K562 (cell line): ENCODE results near the gene SOCS2. TPM values are rescaled to one million over a fixed set of nuclear protein-coding genes. Genes with fewer than 3 reads are reported as not detected.

Experiments
- ATF6 ChIP-seq: sonication (generic); formaldehyde crosslinking; IDR thresholded peaks from 2 replicates; pipeline ENCODE4 v1.4.0; 2020; ENCODE audit warnings: mild to moderate bottlenecking, missing genetic modification reagents
- BCOR ChIP-seq: fragments of 450-650 bp; IDR thresholded peaks from 2 replicates; pipeline ENCODE4 v1.6.1; 2016
- CBX1 ChIP-seq: sonication (generic); IDR thresholded peaks from 2 replicates; pipeline ENCODE4 v1.6.1; 2016; ENCODE audit warnings: antibody characterized with exemption, low read depth, mild to moderate bottlenecking
- GATAD2A ChIP-seq: fragments of 450-650 bp; IDR thresholded peaks from 2 replicates; pipeline ENCODE4 v1.6.1; 2017
- LCOR ChIP-seq: sonication (generic); formaldehyde crosslinking; IDR thresholded peaks from 2 replicates; pipeline ENCODE4 v1.8.0; 2022; ENCODE audit warnings: mild to moderate bottlenecking, missing genetic modification reagents
- MBD2 ChIP-seq: sonication (generic); IDR thresholded peaks from 2 replicates; pipeline ENCODE4 v1.6.1; 2016; ENCODE audit warnings: low read depth, borderline replicate concordance
- NFIC ChIP-seq: fragments of 450-650 bp; IDR thresholded peaks from 2 replicates; pipeline ENCODE4 v1.6.1; 2017; ENCODE audit warnings: mild to moderate bottlenecking, inconsistent platforms
- PHTF2 ChIP-seq: fragments of 250-450 bp; sonication (Bioruptor Pico); IDR thresholded peaks from 2 replicates; pipeline ENCODE4 v1.5.0; 2021; ENCODE audit warnings: mild to moderate bottlenecking
- RBM14 ChIP-seq: fragments of 200-400 bp; formaldehyde crosslinking; IDR thresholded peaks from 2 replicates; pipeline ENCODE4 v1.6.1; 2018; ENCODE audit warnings: low read depth, mild to moderate bottlenecking, low read length, moderate library complexity, borderline replicate concordance; ENCODE audit not compliant: insufficient read depth
- SMARCA5 ChIP-seq: fragments of 450-650 bp; IDR thresholded peaks from 2 replicates; pipeline ENCODE4 v1.6.1; 2016
- TOE1 ChIP-seq, 2 experiments: fragments of 450-650 bp in 1 of 2; sonication (generic) in 1 of 2; formaldehyde crosslinking in 1 of 2; IDR thresholded peaks; 2 replicates each; pipeline versions ENCODE4 v1.7.1 to v1.8.0; 2016 to 2022; ENCODE audit warnings: borderline replicate concordance in 2 of 2, mild to moderate bottlenecking in 2 of 2, antibody characterized with exemption in 1 of 2, inconsistent platforms in 1 of 2, low read depth in 1 of 2, missing genetic modification reagents in 1 of 2, moderate library complexity in 1 of 2
- ZBTB11 ChIP-seq, 3 experiments: fragments of 200-800 bp in 1 of 3; fragments of 250-450 bp in 1 of 3; fragments of 450-650 bp in 1 of 3; sonication (Bioruptor Pico) in 1 of 3; sonication (Bioruptor generic) in 1 of 3; formaldehyde crosslinking in 1 of 3; IDR thresholded peaks; 2 replicates each; pipeline versions ENCODE4 v1.6.1 to v1.8.0; 2016 to 2022; ENCODE audit warnings: mild to moderate bottlenecking in 2 of 3, missing genetic modification characterization in 2 of 3, missing compliant biosample characterization in 1 of 3, moderate library complexity in 1 of 3
- polyA plus RNA-seq, 8 experiments: library from polyadenylated mRNA; depleted of rRNA in 4 of 8; stranded (reverse) in 5 of 8; unstranded in 3 of 8; fragments of >200 nt; fragmentation: Nextera tagmentation in 2 of 8; fragmentation: Illumina TruSeq in 1 of 8; extraction: Ambion mirVana in 2 of 8; extraction: Trizol in 1 of 8; gene quantifications; 2 replicates each; pipeline versions ENCODE4 v1.2.1 to v1.2.3, GENCODE V29; 2011 to 2014; ENCODE audit warnings: inconsistent platforms in 1 of 8, missing spikeins in 1 of 8
- total RNA-seq, 7 experiments: library from RNA; depleted of rRNA in 6 of 7; stranded (reverse); fragments of >200 nt in 6 of 7; fragmentation: Illumina TruSeq in 2 of 7; extraction: Trizol in 2 of 7; gene quantifications; 2 replicates each; pipeline versions ENCODE4 v1.2.1 to v1.2.3, GENCODE V29; 2011 to 2021; ENCODE audit warnings: low replicate concordance in 1 of 7
- TF ChIP-seq, protein P1 (sequence below): sonication (generic); formaldehyde crosslinking; IDR thresholded peaks from 2 replicates; pipeline ENCODE4 v1.5.0; 2020; ENCODE audit warnings: missing genetic modification reagents
- TF ChIP-seq, protein P2 (sequence below): sonication (generic); formaldehyde crosslinking; IDR thresholded peaks from 2 replicates; pipeline ENCODE4 v1.8.1; 2023; ENCODE audit warnings: mild to moderate bottlenecking, missing genetic modification reagents, moderate library complexity

Gene SOCS2
- total and polyA plus RNA-seq, 9 of the 15 experiments (the other 6 are each of a cell fraction or from before 2014, with no cell fraction given) = 37.0 to 162 (median 98.7) TPM

DNA sequence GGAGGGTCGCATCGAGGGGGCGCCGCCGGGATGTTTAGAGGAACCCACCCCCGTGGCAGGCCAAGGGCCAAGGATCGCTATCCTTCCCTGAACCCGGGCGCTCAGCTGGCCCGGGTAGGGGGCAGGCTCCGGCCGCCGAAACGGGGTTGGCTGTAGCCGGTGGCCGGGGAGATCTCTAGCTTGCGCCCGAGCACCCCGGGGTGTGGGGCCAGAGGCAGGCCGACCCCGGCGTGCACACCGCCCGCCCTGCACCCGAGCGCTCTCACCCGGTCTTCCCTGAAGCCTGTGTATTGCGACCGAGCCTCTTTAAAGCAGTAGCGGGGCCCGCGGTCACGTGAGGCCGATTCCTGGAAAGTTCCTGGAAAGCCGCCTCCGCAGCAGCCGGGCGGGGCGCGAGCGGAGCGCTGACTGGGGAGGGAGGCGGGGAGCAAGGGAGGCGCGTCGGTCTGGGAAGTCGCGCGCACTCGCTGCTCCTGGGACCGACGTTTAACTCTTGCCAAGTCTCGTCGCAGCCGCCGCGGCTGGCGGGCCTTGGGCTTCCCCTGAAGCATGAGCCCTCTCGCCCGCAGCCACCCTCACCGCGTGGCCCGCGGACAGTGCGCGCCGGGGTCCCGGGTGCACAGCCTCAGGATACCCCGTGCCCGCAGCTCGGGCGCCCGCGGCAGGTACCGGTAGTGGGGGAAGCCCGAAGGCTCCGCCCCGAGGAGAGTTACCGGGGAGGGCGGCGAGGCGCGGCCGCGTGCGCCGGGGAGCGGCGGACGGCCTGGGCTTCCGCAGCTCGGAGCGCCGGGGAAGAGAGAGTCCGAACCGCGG, 1.7 kb upstream of the SOCS2 start (continued):
- TF ChIP-seq, protein P1, sequence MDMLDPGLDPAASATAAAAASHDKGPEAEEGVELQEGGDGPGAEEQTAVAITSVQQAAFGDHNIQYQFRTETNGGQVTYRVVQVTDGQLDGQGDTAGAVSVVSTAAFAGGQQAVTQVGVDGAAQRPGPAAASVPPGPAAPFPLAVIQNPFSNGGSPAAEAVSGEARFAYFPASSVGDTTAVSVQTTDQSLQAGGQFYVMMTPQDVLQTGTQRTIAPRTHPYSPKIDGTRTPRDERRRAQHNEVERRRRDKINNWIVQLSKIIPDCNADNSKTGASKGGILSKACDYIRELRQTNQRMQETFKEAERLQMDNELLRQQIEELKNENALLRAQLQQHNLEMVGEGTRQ (CRISPR knock-in tag) = peak; percentile 100
- TF ChIP-seq MBD2 (peak; percentile 69), LCOR (CRISPR knock-in tag) (peak; percentile 63), ZBTB11 (CRISPR knock-in tag; IDR thresholded peaks at IDR 0.05) (peak in 1 of 3 experiments; percentile 21; a peak in 1 of 6 replicates), BCOR (peak; percentile 99), TOE1 (IDR thresholded peaks at IDR 0.05; ENCODE audit: borderline replicate concordance) (peak; percentile 98), TOE1 (CRISPR knock-in tag; IDR thresholded peaks at IDR 0.05; ENCODE audit: borderline replicate concordance, low read depth) (no peak), NFIC (no peak; the same call in 1 of the 2 replicates), GATAD2A (peak; percentile 73; the same call in 1 of the 2 replicates), RBM14 (0 out of 2 replicates have a peak, but pooled peaks have one; percentile 54), SMARCA5 (peak; percentile 11; the same call in 1 of the 2 replicates), PHTF2 (CRISPR knock-in tag) (peak; percentile 3; the same call in 1 of the 2 replicates), CBX1 (no peak; the same call in 1 of the 2 replicates), ATF6 (CRISPR knock-in tag) (0 out of 2 replicates have a peak, but pooled peaks have one; percentile 46)
- TF ChIP-seq, protein P2, sequence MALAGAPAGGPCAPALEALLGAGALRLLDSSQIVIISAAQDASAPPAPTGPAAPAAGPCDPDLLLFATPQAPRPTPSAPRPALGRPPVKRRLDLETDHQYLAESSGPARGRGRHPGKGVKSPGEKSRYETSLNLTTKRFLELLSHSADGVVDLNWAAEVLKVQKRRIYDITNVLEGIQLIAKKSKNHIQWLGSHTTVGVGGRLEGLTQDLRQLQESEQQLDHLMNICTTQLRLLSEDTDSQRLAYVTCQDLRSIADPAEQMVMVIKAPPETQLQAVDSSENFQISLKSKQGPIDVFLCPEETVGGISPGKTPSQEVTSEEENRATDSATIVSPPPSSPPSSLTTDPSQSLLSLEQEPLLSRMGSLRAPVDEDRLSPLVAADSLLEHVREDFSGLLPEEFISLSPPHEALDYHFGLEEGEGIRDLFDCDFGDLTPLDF (CRISPR knock-in tag) = peak; percentile 17; the same call in 1 of the 2 replicates
